HepG2 (cell line): ENCODE measurements around the gene SEMA4C. TPM values are rescaled to one million over a fixed set of nuclear protein-coding genes. Genes with fewer than 3 reads are reported as not detected.
A peak's percentile ranks its signal among the peaks of the same experiment; 100 is the strongest.

Experiments
- ARNT2 ChIP-seq: sonication (generic); formaldehyde crosslinking; IDR thresholded peaks from 2 replicates; pipeline ENCODE4 v1.8.0; 2022; ENCODE audit warnings: mild to moderate bottlenecking, low read depth, missing genetic modification reagents, moderate library complexity
- CSRNP2 ChIP-seq: sonication (generic); formaldehyde crosslinking; conservative IDR thresholded peaks from 2 replicates; pipeline ENCODE4 v1.8.0; 2022; ENCODE audit warnings: low read depth, missing genetic modification reagents
- DDIT3 ChIP-seq: sonication (generic); formaldehyde crosslinking; IDR thresholded peaks from 2 replicates; pipeline ENCODE4 v1.4.0; 2020; ENCODE audit warnings: mild to moderate bottlenecking, missing genetic modification reagents
- GATAD2A ChIP-seq: IDR thresholded peaks from 2 replicates; pipeline ENCODE4 v1.6.1; 2016
- GTF2F1 ChIP-seq: fragments of 150-350 bp; IDR thresholded peaks from 2 replicates; pipeline ENCODE4 v1.6.1; 2014; ENCODE audit warnings: low read length
- HDAC1 ChIP-seq: sonication (generic); formaldehyde crosslinking; IDR thresholded peaks from 2 replicates; pipeline ENCODE4 v1.5.1; 2020; ENCODE audit warnings: mild to moderate bottlenecking, missing genetic modification reagents
- HMGXB3 ChIP-seq: sonication (generic); formaldehyde crosslinking; IDR thresholded peaks from 2 replicates; pipeline ENCODE4 v1.4.0; 2020; ENCODE audit warnings: missing genetic modification reagents, borderline replicate concordance
- IRF1 ChIP-seq: sonication (generic); formaldehyde crosslinking; IDR thresholded peaks from 2 replicates; pipeline ENCODE4 v1.4.0; 2020; ENCODE audit warnings: low read depth, mild to moderate bottlenecking, missing genetic modification reagents
- JARID2 ChIP-seq: sonication (generic); formaldehyde crosslinking; IDR thresholded peaks from 2 replicates; pipeline ENCODE4 v1.8.1; 2023; ENCODE audit warnings: missing genetic modification reagents, inconsistent platforms; ENCODE audit not compliant: insufficient replicate concordance
- NFE2L2 ChIP-seq: fragments of 150-350 bp; IDR thresholded peaks from 2 replicates; pipeline ENCODE4 v1.6.1; 2014; ENCODE audit warnings: low read length
- PATZ1 ChIP-seq: sonication (generic); formaldehyde crosslinking; IDR thresholded peaks from 2 replicates; pipeline ENCODE4 v1.4.0; 2020; ENCODE audit warnings: missing genetic modification reagents
- PHF21A ChIP-seq: sonication (generic); formaldehyde crosslinking; IDR thresholded peaks from 2 replicates; pipeline ENCODE4 v1.5.0; 2020; ENCODE audit warnings: mild to moderate bottlenecking, missing genetic modification reagents
- SMYD3 ChIP-seq: sonication (generic); formaldehyde crosslinking; IDR thresholded peaks from 2 replicates; pipeline ENCODE4 v1.8.1; 2023; ENCODE audit warnings: mild to moderate bottlenecking, missing genetic modification reagents
- THYN1 ChIP-seq: sonication (generic); formaldehyde crosslinking; IDR thresholded peaks from 2 replicates; pipeline ENCODE4 v1.8.1; 2023; ENCODE audit warnings: low read depth, mild to moderate bottlenecking, moderate library complexity, missing genetic modification reagents, borderline replicate concordance
- ZKSCAN8 ChIP-seq: IDR thresholded peaks from 2 replicates; pipeline ENCODE4 v1.6.1; 2016; ENCODE audit warnings: borderline replicate concordance, missing genetic modification reagents, missing compliant biosample characterization
- ZNF12 ChIP-seq: sonication (generic); formaldehyde crosslinking; IDR thresholded peaks from 2 replicates; pipeline ENCODE4 v1.5.0; 2020; ENCODE audit warnings: missing genetic modification reagents
- ZNF431 ChIP-seq: sonication (generic); formaldehyde crosslinking; IDR thresholded peaks from 2 replicates; pipeline ENCODE4 v1.9.0; 2022; ENCODE audit warnings: missing genetic modification reagents, low read depth, mild to moderate bottlenecking, borderline replicate concordance
- ZNF446 ChIP-seq: sonication (generic); formaldehyde crosslinking; IDR thresholded peaks from 2 replicates; pipeline ENCODE4 v1.5.0; 2020; ENCODE audit warnings: mild to moderate bottlenecking, missing genetic modification reagents
- ZNF510 ChIP-seq: sonication (generic); formaldehyde crosslinking; IDR thresholded peaks from 2 replicates; pipeline ENCODE4 v1.4.0; 2020; ENCODE audit warnings: low read depth, mild to moderate bottlenecking, missing genetic modification reagents
- ZNF816 ChIP-seq: sonication (generic); formaldehyde crosslinking; IDR thresholded peaks from 2 replicates; pipeline ENCODE4 v1.8.0; 2022; ENCODE audit warnings: missing genetic modification reagents, mild to moderate bottlenecking, borderline replicate concordance
- ZSCAN29 ChIP-seq: sonication (generic); formaldehyde crosslinking; conservative IDR thresholded peaks from 2 replicates; pipeline ENCODE4 v1.4.0; 2020; ENCODE audit warnings: mild to moderate bottlenecking, missing genetic modification reagents
- polyA plus RNA-seq, 8 experiments: library from polyadenylated mRNA; depleted of rRNA in 3 of 8; stranded (reverse) in 7 of 8; unstranded in 1 of 8; fragments of >200 nt; fragmentation: Illumina TruSeq in 4 of 8; extraction: Trizol in 4 of 8; gene quantifications; 2 replicates each; pipeline versions ENCODE4 v1.2.1 to v1.2.3, GENCODE V29; 2011 to 2016; ENCODE audit warnings: low read depth in 4 of 8, missing spikeins in 1 of 8, mixed read lengths in 1 of 8; ENCODE audit not compliant: insufficient read depth in 1 of 8
- total RNA-seq, 5 experiments: library from RNA; depleted of rRNA; stranded (reverse); fragments of >200 nt; fragmentation: Illumina TruSeq; extraction: Trizol; gene quantifications; 2 replicates each; pipeline ENCODE4 v1.2.3, GENCODE V29; 2016; ENCODE audit warnings: low read depth in 1 of 5

The SEMA4C gene
- total and polyA plus RNA-seq, 2 of the 13 experiments (the other 11 are each of a cell fraction or from before 2014, with no cell fraction given) = 25.9 to 46.6 TPM

- peak; percentile 91 for TF ChIP-seq PATZ1
- TF ChIP-seq ZNF12 (CRISPR knock-in tag) = no peak
- no peak for TF ChIP-seq ZKSCAN8 (CRISPR knock-in tag)
- TF ChIP-seq HMGXB3 (CRISPR knock-in tag) = no peak
- TF ChIP-seq ZSCAN29 (CRISPR knock-in tag) = peak; percentile 77; the same call in 1 of the 2 replicates
- TF ChIP-seq ZNF816 = no peak; the same call in 1 of the 2 replicates
- TF ChIP-seq PHF21A (CRISPR knock-in tag) = peak; percentile 78
- 0 out of 2 replicates have a peak, but pooled peaks have one; percentile 85 for TF ChIP-seq IRF1
- peak; percentile 56 for TF ChIP-seq HDAC1 (CRISPR knock-in tag)
- no peak for TF ChIP-seq THYN1 (CRISPR knock-in tag)
- peak; percentile 63 for TF ChIP-seq ZNF446 (CRISPR knock-in tag)
- TF ChIP-seq GATAD2A (CRISPR knock-in tag) = no peak
- no peak for TF ChIP-seq JARID2
- no peak for TF ChIP-seq GTF2F1
- peak; percentile 89 for TF ChIP-seq ARNT2 (CRISPR knock-in tag)
- 0 out of 2 replicates have a peak, but pooled peaks have one; percentile 4 for TF ChIP-seq CSRNP2 (CRISPR knock-in tag)
- TF ChIP-seq ZNF431 = peak; percentile 64; the same call in 1 of the 2 replicates
- no peak for TF ChIP-seq NFE2L2
- no peak for TF ChIP-seq DDIT3 (CRISPR knock-in tag)
- no peak for TF ChIP-seq SMYD3 (CRISPR knock-in tag)
- no peak for TF ChIP-seq ZNF510
These were observed 53.6 kb downstream of the SEMA4C start, which contains the start of gene CNNM3 (continued) for GRCh38 chr2:96816127-96816835.
